SK-N-MC (cell line): ENCODE results near the gene GAS2.

Source experiments
- EZH2 ChIP-seq: fragments of 200-600 bp; sonication (generic); IDR thresholded peaks from one replicate; pipeline ENCODE4 v1.6.1; 2017; ENCODE audit warnings: antibody characterized with exemption
- POLR2AphosphoS5 ChIP-seq: IDR thresholded peaks from 2 replicates; pipeline ENCODE4 v1.6.1; 2012; ENCODE audit warnings: mild to moderate bottlenecking, low read depth, low read length, borderline replicate concordance

DNA sequence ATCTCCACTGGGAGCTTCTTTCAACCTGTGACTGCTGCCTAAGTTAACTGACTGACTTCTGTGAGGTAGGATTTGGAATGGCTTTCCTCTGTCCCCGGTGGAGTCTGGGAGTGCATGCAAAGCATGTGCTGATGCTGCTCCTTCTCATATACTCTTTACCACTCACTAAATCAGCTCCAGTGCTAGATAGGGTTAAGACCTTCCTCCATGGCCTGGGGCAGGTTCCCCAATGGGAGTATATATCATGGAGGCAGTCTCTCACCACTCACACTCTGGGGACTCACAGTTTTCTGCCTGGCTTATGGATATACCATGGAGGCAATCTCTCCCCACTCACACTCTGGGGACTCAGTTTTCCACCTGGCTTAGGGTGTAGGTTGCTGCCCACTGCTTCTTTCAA lies 30.7 kb upstream of the GAS2 start:
- no peak for TF ChIP-seq POLR2AphosphoS5
- TF ChIP-seq EZH2: no peak
